HepG2 (cell line): ENCODE results near the gene SOCS7. TPM values are rescaled to one million over a fixed set of nuclear protein-coding genes. Genes with fewer than 3 reads are reported as not detected.

Experiments
- ATAC-seq: fragments of 200-7000 bp; cut with Tn5 transposase; 3 replicates; pipeline ENCODE4 v1.9.1; 2020; ENCODE audit warnings: mild to moderate bottlenecking, moderate library complexity
- BruUV-seq: library from RNA; stranded (reverse); fragments of 400-500 nt; replicated peaks from 2 replicates; lab custom pipeline; 2021; lab: Mats Ljungman, UMichigan
- CTCF ChIA-PET: fragments of 300-600 bp; formaldehyde crosslinking; extraction: SDS; loops from one replicate; lab custom pipeline; 2021; ENCODE audit warnings: low total read pairs, inconsistent platforms, low intra/inter-chr PET ratio; lab: Yijun Ruan, JAX
- POLR2A ChIA-PET: fragments of 350-600 bp; sonication (Branson Sonifier 250); formaldehyde crosslinking; loops from one replicate; lab custom pipeline; 2020; ENCODE audit warnings: antibody characterized with exemption, inconsistent platforms; lab: Yijun Ruan, JAX
- DNase-seq: peaks from one replicate; pipeline ENCODE4 v3.0.0-alpha.2; 2015; ENCODE audit warnings: low spot score
- FAIRE-seq: peaks from 3 replicates; lab custom pipeline; 2011; peaks lifted over from hg19 to GRCh38; lab: Jason Lieb, UNC
- H2AFZ ChIP-seq: one replicate; pipeline ENCODE4 v1.6.1; 2011; ENCODE audit warnings: low read length, inconsistent platforms
- H3K27ac ChIP-seq: fragments of 300-600 bp; 3 replicates; pipeline ENCODE4 v1.8.0; 2011; ENCODE audit warnings: mixed run types, mild to moderate bottlenecking, mixed read lengths, low read length, inconsistent platforms; ENCODE audit not compliant: insufficient read depth; ENCODE audit errors: extremely low read length
- H3K27me3 ChIP-seq, 2 experiments: fragments of 200-600 bp in 1 of 2; 2 replicates in 1 of 2; 3 replicates in 1 of 2; pipeline versions ENCODE4 v1.6.0 to v1.8.0; 2011; ENCODE audit warnings: low read length in 2 of 2, mild to moderate bottlenecking in 2 of 2, moderate library complexity in 2 of 2, inconsistent platforms in 1 of 2; ENCODE audit not compliant: insufficient read depth in 2 of 2, control insufficient read depth in 1 of 2
- H3K36me3 ChIP-seq, 2 experiments: fragments of 200-600 bp in 1 of 2; replicated peaks in 1 of 2; 2 replicates in 1 of 2; 3 replicates in 1 of 2; pipeline versions ENCODE4 v1.5.1 to v1.8.0; 2011; ENCODE audit warnings: low read length in 2 of 2, inconsistent platforms in 1 of 2; ENCODE audit not compliant: insufficient read depth in 2 of 2, control insufficient read depth in 1 of 2
- H3K4me1 ChIP-seq: 2 replicates; pipeline ENCODE4 v1.5.1; 2012; ENCODE audit warnings: low read length, inconsistent platforms; ENCODE audit not compliant: insufficient read depth
- H3K4me2 ChIP-seq: 2 replicates; pipeline ENCODE4 v1.6.0; 2011; ENCODE audit warnings: low read depth, low read length, inconsistent platforms
- H3K4me3 ChIP-seq, 3 experiments: fragments of 200-600 bp in 1 of 3; sonication (generic), shearing (Covaris generic) in 1 of 3; replicated peaks in 1 of 3; 2 replicates each; pipeline ENCODE4 v1.5.1; 2011 to 2016; ENCODE audit warnings: low read length in 3 of 3, inconsistent platforms in 2 of 3, low read depth in 2 of 3, mild to moderate bottlenecking in 2 of 3, control low read depth in 1 of 3, mixed read lengths in 1 of 3; ENCODE audit not compliant: insufficient read depth in 1 of 3
- H3K79me2 ChIP-seq: one replicate; pipeline ENCODE4 v1.6.1; 2011; ENCODE audit warnings: low read length, inconsistent platforms; ENCODE audit not compliant: insufficient read depth
- H3K9ac ChIP-seq: 2 replicates; pipeline ENCODE4 v1.6.0; 2011; ENCODE audit warnings: mild to moderate bottlenecking, low read depth, low read length, inconsistent platforms; ENCODE audit not compliant: insufficient read depth
- H3K9me3 ChIP-seq: 2 replicates; pipeline ENCODE4 v1.5.1; 2012; ENCODE audit warnings: mild to moderate bottlenecking, low read length
- H4K20me1 ChIP-seq: 2 replicates; pipeline ENCODE4 v1.6.0; 2011; ENCODE audit warnings: inconsistent platforms, mild to moderate bottlenecking, low read length, moderate library complexity; ENCODE audit not compliant: insufficient read depth
- BORCS8-MEF2B ChIP-seq: sonication (generic); formaldehyde crosslinking; IDR thresholded peaks from 2 replicates; pipeline ENCODE4 v1.8.0; 2022; ENCODE audit warnings: mild to moderate bottlenecking, missing genetic modification reagents
- FOXC1 ChIP-seq: sonication (generic); formaldehyde crosslinking; IDR thresholded peaks from 2 replicates; pipeline ENCODE4 v1.8.0; 2022; ENCODE audit warnings: mild to moderate bottlenecking, missing genetic modification reagents, borderline replicate concordance
- IKZF4 ChIP-seq: sonication (generic); formaldehyde crosslinking; IDR thresholded peaks from 2 replicates; pipeline ENCODE4 v1.5.1; 2020; ENCODE audit warnings: borderline replicate concordance, mild to moderate bottlenecking, low read depth, missing genetic modification reagents; ENCODE audit errors: not compliant biosample characterization
- NR1H2 ChIP-seq: sonication (generic); formaldehyde crosslinking; IDR thresholded peaks from 2 replicates; pipeline ENCODE4 v1.8.1; 2022; ENCODE audit warnings: low read depth, missing genetic modification reagents, borderline replicate concordance
- PAF1 ChIP-seq: IDR thresholded peaks from 2 replicates; pipeline ENCODE4 v1.6.1; 2016; ENCODE audit warnings: missing genetic modification reagents, missing compliant biosample characterization
- PLSCR1 ChIP-seq: sonication (generic); formaldehyde crosslinking; IDR thresholded peaks from 2 replicates; pipeline ENCODE4 v1.5.0; 2020; ENCODE audit warnings: missing genetic modification reagents, mild to moderate bottlenecking, borderline replicate concordance
- TP53 ChIP-seq: sonication (generic); formaldehyde crosslinking; conservative IDR thresholded peaks from 2 replicates; pipeline ENCODE4 v1.4.0; 2020; ENCODE audit warnings: missing genetic modification reagents
- ZMAT5 ChIP-seq: sonication (generic); formaldehyde crosslinking; IDR thresholded peaks from 2 replicates; pipeline ENCODE4 v1.5.0; 2020; ENCODE audit warnings: mild to moderate bottlenecking, low read depth, missing genetic modification reagents, borderline replicate concordance
- ZNF138 ChIP-seq: sonication (generic); formaldehyde crosslinking; IDR thresholded peaks from 2 replicates; pipeline ENCODE4 v1.5.0; 2020; ENCODE audit warnings: mild to moderate bottlenecking, low read depth, missing genetic modification reagents
- ZNF142 ChIP-seq: sonication (generic); formaldehyde crosslinking; IDR thresholded peaks from 2 replicates; pipeline ENCODE4 v1.4.0; 2020; ENCODE audit warnings: missing genetic modification reagents
- ZNF235 ChIP-seq: sonication (generic); formaldehyde crosslinking; IDR thresholded peaks from 2 replicates; pipeline ENCODE4 v1.8.1; 2023; ENCODE audit warnings: mild to moderate bottlenecking, missing genetic modification reagents, borderline replicate concordance
- ZNF282 ChIP-seq: fragments of 450-650 bp; IDR thresholded peaks from 2 replicates; pipeline ENCODE4 v1.6.1; 2018; ENCODE audit not compliant: partially characterized antibody
- ZNF451 ChIP-seq: sonication (generic); formaldehyde crosslinking; IDR thresholded peaks from 2 replicates; pipeline ENCODE4 v1.5.0; 2020; ENCODE audit warnings: mild to moderate bottlenecking, missing genetic modification reagents
- ZNF724P ChIP-seq: sonication (generic); formaldehyde crosslinking; IDR thresholded peaks from 2 replicates; pipeline ENCODE4 v1.8.0; 2022; ENCODE audit warnings: missing genetic modification reagents, borderline replicate concordance
- ZNF761 ChIP-seq: sonication (generic); formaldehyde crosslinking; conservative IDR thresholded peaks from 2 replicates; pipeline ENCODE4 v1.4.0; 2020; ENCODE audit warnings: mild to moderate bottlenecking, missing genetic modification reagents
- WGBS: methylation state at CpG from one replicate; pipeline ENCODE4 v1.1.6; 2017; ENCODE audit warnings: low lambda C conversion rate; 5-methylcytosine and 5-hydroxymethylcytosine counted together
- in situ Hi-C: cut with HindIII; loops from 2 replicates; pipeline ENCODE4 v1.10.0; 2017; ENCODE audit warnings: low pct_unique_long_range_greater_than_20kb; ENCODE audit not compliant: extremely low pct_ligation_motif_present
- intact Hi-C: fragments of 100-400 bp; cut with micrococcal nuclease; formaldehyde crosslinking; loops from one replicate; pipeline ENCODE4 v1.10.0; 2022; ENCODE audit not compliant: unreplicated experiment
- polyA plus RNA-seq, 8 experiments: library from polyadenylated mRNA; depleted of rRNA in 3 of 8; stranded (reverse) in 7 of 8; unstranded in 1 of 8; fragments of >200 nt; fragmentation: Illumina TruSeq in 4 of 8; extraction: Trizol in 4 of 8; gene quantifications; 2 replicates each; pipeline versions ENCODE4 v1.2.1 to v1.2.3, GENCODE V29; 2011 to 2016; ENCODE audit warnings: low read depth in 4 of 8, missing spikeins in 1 of 8, mixed read lengths in 1 of 8; ENCODE audit not compliant: insufficient read depth in 1 of 8
- total RNA-seq, 5 experiments: library from RNA; depleted of rRNA; stranded (reverse); fragments of >200 nt; fragmentation: Illumina TruSeq; extraction: Trizol; gene quantifications; 2 replicates each; pipeline ENCODE4 v1.2.3, GENCODE V29; 2016; ENCODE audit warnings: low read depth in 1 of 5

The SOCS7 gene
- total and polyA plus RNA-seq, 2 of the 13 experiments (the other 11 are each of a cell fraction or from before 2014, with no cell fraction given), result 19.2 to 24.2 TPM

DNA sequence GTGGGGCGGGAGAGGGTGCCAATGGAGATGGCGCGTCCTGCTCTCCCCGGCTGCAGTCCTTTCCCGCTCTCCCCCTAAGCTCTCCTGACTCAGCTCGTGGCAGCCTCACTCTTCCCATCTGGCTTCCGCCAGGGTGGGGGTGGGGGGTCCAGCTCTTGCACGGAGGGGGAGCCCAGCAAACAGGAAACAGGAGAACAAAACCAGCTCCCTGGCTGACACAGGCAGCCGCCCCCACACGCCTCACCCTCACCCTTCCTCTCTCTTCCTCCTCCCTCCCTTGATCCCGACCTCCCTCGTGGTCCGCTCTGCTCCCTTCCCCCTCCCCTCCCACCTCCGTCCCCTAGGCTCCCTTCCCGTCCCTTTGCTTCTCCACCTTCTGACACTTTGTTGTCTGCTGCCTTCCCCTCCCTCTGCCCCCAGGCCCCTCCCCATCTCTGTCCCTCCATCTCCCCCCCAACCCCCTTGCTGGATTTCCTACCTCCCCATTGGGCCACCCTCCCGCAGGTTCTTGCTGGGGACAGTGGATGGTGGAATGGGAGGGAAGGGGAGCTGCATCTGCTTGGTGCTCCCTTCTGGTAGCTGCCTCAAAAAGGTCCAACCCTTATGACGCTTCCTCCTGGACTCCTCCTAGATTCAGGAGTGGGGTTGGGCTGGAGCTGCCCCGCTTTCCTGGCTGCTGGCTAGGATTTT is 100.3 kb downstream of the SOCS7 start:
- Histone ChIP-seq H3K27ac (no peak overlapping the region), H3K4me2 (no peak overlapping the region), H3K79me2 (no peaks in the 10 kb centered on the region), H3K36me3 (no peaks in the 10 kb centered on the region), H3K4me3 (no peak overlapping the region), H3K27me3 (peaks cover 13 to 82% of the 10 kb centered on the region in 2 experiments; a peak in 4 of 5 replicates), H3K9ac (no peak overlapping the region), H3K9me3 (no peaks in the 10 kb centered on the region), H2AFZ (no peak overlapping the region), H3K4me1 (peaks cover 33% of the 10 kb centered on the region), H4K20me1 (0 out of 2 replicates have a peak, but pooled peaks cover 4% of the 10 kb centered on the region)
- no TSS peak for BruUV-seq
- in situ Hi-C loops (no loop called here), intact Hi-C loops (no loop called here)
- no peak for FAIRE-seq
- ChIA-PET CTCF (no interaction called here), POLR2A (no interaction called here)
- DNase-seq, result no peak
- 40% methylated on average over 18 of the region's 18 CpGs for WGBS
- no peak for TF ChIP-seq ZNF724P (CRISPR knock-in tag)
- no peak for TF ChIP-seq ZNF761 (CRISPR knock-in tag)
- no peak for TF ChIP-seq PLSCR1 (CRISPR knock-in tag)
- TF ChIP-seq ZNF138 (CRISPR knock-in tag), result no peak
- no peak for TF ChIP-seq FOXC1 (CRISPR knock-in tag)
- no peak for TF ChIP-seq TP53 (CRISPR knock-in tag)
- no peak for TF ChIP-seq IKZF4 (CRISPR knock-in tag)
- no peak for TF ChIP-seq PAF1 (CRISPR knock-in tag)
- no peak for TF ChIP-seq BORCS8-MEF2B (CRISPR knock-in tag)
- TF ChIP-seq ZNF142, result no peak
- no peak for TF ChIP-seq ZNF451 (CRISPR knock-in tag)
- no peak for TF ChIP-seq ZNF282
- no peak for TF ChIP-seq NR1H2 (CRISPR knock-in tag)
- no peak for TF ChIP-seq ZMAT5 (CRISPR knock-in tag)
- no peak for TF ChIP-seq ZNF235 (CRISPR knock-in tag)
- ATAC-seq, result no peak
